Heart left ventricle (tissue), 13 donors: ENCODE results near the gene CROCC.
"Not testable (repeated sequence)": the region's sequence is repeated elsewhere in the genome, so short reads cannot be mapped to it uniquely, and the experiment has no call there.

ENCODE experiments used
- CTCF ChIP-seq, 12 donors: fragments of 200-600 bp; sonication (generic) in 4 of 12; IDR thresholded peaks; one replicate each; pipeline versions ENCODE4 v1.5.0 to v1.8.0; 2018 to 2022; ENCODE audit warnings: antibody characterized with exemption in 12 of 12, mild to moderate bottlenecking in 5 of 12
- POLR2A ChIP-seq, 2 donors: fragments of 450-650 bp; IDR thresholded peaks; one replicate each; pipeline ENCODE4 v1.6.1; 2017; ENCODE audit warnings: antibody characterized with exemption in 2 of 2, mild to moderate bottlenecking in 2 of 2, moderate library complexity in 2 of 2
- donor health status: ischemic (EF 13 %, LVEDD 7.1; RV severe dilation, severe dysfunction).
- donor health status: DM: no; HTN: yes; CAD: no.
- donor health status: DM: no; HTN: no; CAD: no.
- donor health status: ischemic (EF 25% LVEDD 6.9; RV normal size, moderate dysfunction).
- donor health status: ischemic (EF 25% LVEDD 5.7; RV mildly dilated, moderate dysfunction).
- donor health status: ischemic (EF 35%, LVEDD 5.7; RV mildly dilated, moderate dysfunction).
- donor health status: nonischemic (EF 11% LVEDD 7.7; RV severe dilation, severe dysfunction).
- donor health status: DM: yes; HTN: yes; CAD: no.
- donor health status: PGD.
- donor health status: ischemic (EF 29% LVEDD 5.4; RV normal size, mild dysfunction).
- donor health status: nonischemic (EF 23%, LVEDD 6.1; RV moderate dilation, normal function).

GRCh38 chr1:16918936-16919665, 2.6 kb upstream of the CROCC start:
- not testable (repeated sequence) for TF ChIP-seq CTCF, POLR2A (IDR thresholded peaks at IDR 0.05)
